IMR-90 (cell line): Measurements from ENCODE around the gene SEMA5A. TPM values are rescaled to one million over a fixed set of nuclear protein-coding genes. Genes with fewer than 3 reads are reported as not detected.

Source experiments
- ATAC-seq: fragments of 200-7000 bp; cut with Tn5 transposase; 2 replicates; pipeline ENCODE4 v1.9.1; 2020; ENCODE audit warnings: low read depth, mild to moderate bottlenecking, moderate library complexity
- BruUV-seq: library from RNA; stranded (reverse); fragments of 400-500 nt; replicated peaks from 2 replicates; lab custom pipeline; 2021; lab: Mats Ljungman, UMichigan
- CTCF ChIA-PET: fragments of 300-600 bp; formaldehyde crosslinking; extraction: SDS; loops from one replicate; lab custom pipeline; 2021; ENCODE audit warnings: antibody characterized with exemption; lab: Yijun Ruan, JAX
- POLR2A ChIA-PET: fragments of 300-600 bp; sonication (Branson Sonifier 250); formaldehyde crosslinking; loops from one replicate; lab custom pipeline; 2022; ENCODE audit warnings: antibody characterized with exemption; ENCODE audit not compliant: unreplicated experiment; lab: Charles Lee
- DNase-seq: peaks from one replicate; pipeline ENCODE4 v3.0.0; 2013
- H2AFZ ChIP-seq: replicated peaks from 2 replicates; pipeline ENCODE3; 2013; ENCODE audit warnings: low read length, mild to moderate bottlenecking; ENCODE audit not compliant: poor library complexity
- H2AK5ac ChIP-seq: 2 replicates; pipeline ENCODE4 v1.6.1; 2013; ENCODE audit warnings: low read depth, low read length, inconsistent platforms
- H2AK9ac ChIP-seq: replicated peaks from 2 replicates; pipeline ENCODE3; 2013; ENCODE audit warnings: mild to moderate bottlenecking, low read depth, low read length, moderate library complexity; ENCODE audit not compliant: poor library complexity
- H2BK120ac ChIP-seq: 2 replicates; pipeline ENCODE4 v1.6.1; 2013; ENCODE audit warnings: low read depth, low read length, inconsistent platforms
- H2BK15ac ChIP-seq: 3 replicates; pipeline ENCODE4 v1.6.1; 2013; ENCODE audit warnings: low read depth, low read length, inconsistent platforms
- H2BK20ac ChIP-seq: 2 replicates; pipeline ENCODE4 v1.6.1; 2013; ENCODE audit warnings: low read depth, mild to moderate bottlenecking, inconsistent platforms, low read length, moderate library complexity
- H2BK5ac ChIP-seq: 2 replicates; pipeline ENCODE4 v1.6.1; 2013; ENCODE audit warnings: mild to moderate bottlenecking, low read depth, low read length, inconsistent platforms; ENCODE audit not compliant: poor library complexity, severe bottlenecking
- H3K14ac ChIP-seq: replicated peaks from 2 replicates; pipeline ENCODE4 v1.6.1; 2013; ENCODE audit warnings: low read depth, low read length, inconsistent platforms
- H3K18ac ChIP-seq: 2 replicates; pipeline ENCODE4 v1.6.1; 2013; ENCODE audit warnings: low read depth, low read length, control low read depth
- H3K23ac ChIP-seq: 2 replicates; pipeline ENCODE4 v1.6.1; 2013; ENCODE audit warnings: low read depth, low read length, inconsistent platforms
- H3K27ac ChIP-seq: 2 replicates; pipeline ENCODE4 v1.5.1; 2013; ENCODE audit warnings: mild to moderate bottlenecking, control low read depth, low read length; ENCODE audit not compliant: insufficient read depth
- H3K27me3 ChIP-seq: 2 replicates; pipeline ENCODE4 v1.6.1; 2013; ENCODE audit warnings: low read length; ENCODE audit not compliant: control insufficient read depth, insufficient read depth
- H3K36me3 ChIP-seq: 2 replicates; pipeline ENCODE4 v1.6.1; 2013; ENCODE audit warnings: low read length, mixed read lengths; ENCODE audit not compliant: control insufficient read depth, insufficient read depth
- H3K4ac ChIP-seq: 2 replicates; pipeline ENCODE4 v1.6.1; 2013; ENCODE audit warnings: low read depth, low read length, inconsistent platforms
- H3K4me1 ChIP-seq: 2 replicates; pipeline ENCODE4 v1.6.1; 2013; ENCODE audit warnings: low read length, mixed read lengths; ENCODE audit not compliant: control insufficient read depth, insufficient read depth
- H3K4me2 ChIP-seq: 2 replicates; pipeline ENCODE4 v1.6.1; 2013; ENCODE audit warnings: low read depth, mild to moderate bottlenecking, control low read depth, low read length, moderate library complexity
- H3K4me3 ChIP-seq: 2 replicates; pipeline ENCODE4 v1.5.1; 2013; ENCODE audit warnings: low read depth, mild to moderate bottlenecking, control low read depth, low read length, moderate library complexity; ENCODE audit not compliant: insufficient read depth
- H3K56ac ChIP-seq: 2 replicates; pipeline ENCODE4 v1.6.1; 2013; ENCODE audit warnings: low read length, inconsistent platforms; ENCODE audit not compliant: insufficient read depth; ENCODE audit errors: extremely low read depth
- H3K79me1 ChIP-seq, 2 experiments: 2 replicates each; pipeline ENCODE4 v1.6.1; 2013; ENCODE audit warnings: low read length in 2 of 2, inconsistent platforms in 1 of 2, low read depth in 1 of 2
- H3K9ac ChIP-seq: 2 replicates; pipeline ENCODE4 v1.6.1; 2013; ENCODE audit warnings: low read depth, low read length, control low read depth
- H3K9me1 ChIP-seq: 2 replicates; pipeline ENCODE4 v1.6.1; 2013; ENCODE audit warnings: low read length, inconsistent platforms; ENCODE audit not compliant: insufficient read depth
- H3K9me3 ChIP-seq: 2 replicates; pipeline ENCODE4 v1.6.1; 2013; ENCODE audit warnings: low read length; ENCODE audit not compliant: control insufficient read depth, insufficient read depth
- H4K20me1 ChIP-seq: 2 replicates; pipeline ENCODE4 v1.6.1; 2013; ENCODE audit warnings: low read length, inconsistent platforms; ENCODE audit not compliant: insufficient read depth
- H4K5ac ChIP-seq: 2 replicates; pipeline ENCODE4 v1.6.1; 2013; ENCODE audit warnings: mild to moderate bottlenecking, low read depth, low read length, control low read depth
- H4K8ac ChIP-seq, 2 experiments: 2 replicates each; pipeline ENCODE4 v1.6.1; 2013; ENCODE audit warnings: low read depth in 2 of 2, low read length in 2 of 2, control low read depth in 1 of 2, inconsistent platforms in 1 of 2
- H4K91ac ChIP-seq: 2 replicates; pipeline ENCODE4 v1.6.1; 2013; ENCODE audit warnings: low read depth, low read length, inconsistent platforms; ENCODE audit not compliant: insufficient read depth
- BHLHE40 ChIP-seq: fragments of 150-350 bp; IDR thresholded peaks from 2 replicates; pipeline ENCODE4 v1.6.1; 2016; ENCODE audit warnings: mild to moderate bottlenecking, low read depth, low read length
- ELK1 ChIP-seq: fragments of 150-350 bp; IDR thresholded peaks from 2 replicates; pipeline ENCODE4 v1.6.1; 2016; ENCODE audit warnings: low read depth, mild to moderate bottlenecking, low read length, moderate library complexity, borderline replicate concordance
- FOS ChIP-seq: fragments of 150-350 bp; IDR thresholded peaks from 2 replicates; pipeline ENCODE4 v1.6.1; 2016; ENCODE audit warnings: low read depth, low read length
- MAZ ChIP-seq: IDR thresholded peaks from 2 replicates; pipeline ENCODE4 v1.6.1; 2012; ENCODE audit warnings: low read depth, mild to moderate bottlenecking, low read length, improper control_type of control experiment, moderate library complexity, borderline replicate concordance
- MXI1 ChIP-seq: IDR thresholded peaks from 2 replicates; pipeline ENCODE4 v1.6.1; 2012; ENCODE audit warnings: low read depth, mild to moderate bottlenecking, low read length, moderate library complexity, borderline replicate concordance
- NFE2L2 ChIP-seq: fragments of 150-350 bp; IDR thresholded peaks from 2 replicates; pipeline ENCODE4 v1.6.1; 2016; ENCODE audit warnings: low read depth, mild to moderate bottlenecking, low read length
- POLR2A ChIP-seq: IDR thresholded peaks from 2 replicates; pipeline ENCODE4 v1.6.1; 2012; ENCODE audit warnings: mild to moderate bottlenecking, low read depth, low read length
- RAD21 ChIP-seq: IDR thresholded peaks from 2 replicates; pipeline ENCODE4 v1.6.1; 2012; ENCODE audit warnings: low read length, improper control_type of control experiment
- RCOR1 ChIP-seq: IDR thresholded peaks from 2 replicates; pipeline ENCODE4 v1.6.1; 2012; ENCODE audit warnings: mild to moderate bottlenecking, low read length, improper control_type of control experiment; ENCODE audit not compliant: insufficient replicate concordance
- SMC3 ChIP-seq: fragments of 150-350 bp; IDR thresholded peaks from 2 replicates; pipeline ENCODE4 v1.6.1; 2016; ENCODE audit warnings: low read depth, mild to moderate bottlenecking, antibody characterized with exemption, low read length, moderate library complexity
- dilution Hi-C: fragments of 300-500 bp; cut with HindIII; formaldehyde crosslinking; loops from one replicate; pipeline ENCODE4 v1.14.3; 2018; ENCODE audit warnings: low sequenced_read_pairs; ENCODE audit not compliant: unreplicated experiment
- in situ Hi-C: fragments of 300-500 bp; cut with MboI; formaldehyde crosslinking; loops from 3 replicates; pipeline ENCODE4 v1.14.3; 2019; ENCODE audit warnings: low sequenced_read_pairs, inconsistent platforms, mixed read lengths
- intact Hi-C: fragments of 100-400 bp; cut with micrococcal nuclease; formaldehyde crosslinking; loops from 2 replicates; pipeline ENCODE4 v1.10.0; 2022
- polyA plus RNA-seq, 3 experiments: library from polyadenylated mRNA; depleted of rRNA; stranded (reverse); fragments of >200 nt; gene quantifications; 2 replicates each; pipeline ENCODE4 v1.2.3, GENCODE V29; 2012; ENCODE audit warnings: low replicate concordance in 1 of 3
- total RNA-seq: library from RNA; depleted of rRNA; stranded (reverse); fragments of >200 nt; gene quantifications from 2 replicates; pipeline ENCODE4 v1.2.3, GENCODE V29; 2012
- TF ChIP-seq, protein P1 (sequence below): conservative IDR thresholded peaks from 2 replicates; pipeline ENCODE4 v1.5.1; 2012; ENCODE audit warnings: mild to moderate bottlenecking, low read depth, low read length, improper control_type of control experiment

The SEMA5A gene
- total and polyA plus RNA-seq, 2 of the 4 experiments (the other 2 are of a cell fraction): 8.2 to 9.9 TPM

DNA sequence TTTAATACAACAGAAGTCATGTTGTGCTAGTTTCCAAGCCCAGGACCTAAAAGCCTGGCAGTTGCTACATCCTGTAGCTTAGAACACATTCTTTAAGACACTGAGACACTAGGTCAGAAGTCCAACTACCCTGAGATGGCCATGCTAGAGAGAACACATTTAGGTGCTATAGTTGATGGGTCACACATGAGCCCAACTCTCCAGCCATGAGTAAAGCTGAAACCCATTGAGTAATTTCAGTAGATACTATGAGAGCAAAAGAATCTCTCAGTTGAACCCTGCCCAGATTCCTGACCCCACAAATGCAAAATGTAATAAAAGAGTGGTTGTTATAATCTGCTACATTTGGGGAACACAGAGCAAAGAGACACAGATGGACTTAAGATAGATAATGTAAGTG lies 164.4 kb downstream of the SEMA5A start:
- Histone ChIP-seq H3K9ac (no peak overlapping the region), H3K9me1 (peaks cover 13% of the 10 kb centered on the region), H3K18ac (no peak overlapping the region), H3K27me3 (no peaks in the 10 kb centered on the region), H2AK9ac (no peak overlapping the region), H2BK5ac (no peak overlapping the region), H4K20me1 (peaks cover 2% of the 10 kb centered on the region; the same call in 1 of the 2 replicates), H4K5ac (no peak overlapping the region), H3K23ac (no peak overlapping the region), H2BK120ac (no peak overlapping the region), H3K79me1 (peaks cover 15 to 40% of the 10 kb centered on the region in 2 experiments; a peak in 3 of 4 replicates), H3K14ac (no peak overlapping the region), H3K4me3 (no peak overlapping the region), H2AFZ (no peak overlapping the region), H2BK15ac (no peak overlapping the region), H3K4ac (no peak overlapping the region), H3K27ac (no peak overlapping the region), H4K8ac (no peak overlapping the region), H3K56ac (no peak overlapping the region), H3K36me3 (no peaks in the 10 kb centered on the region), H3K4me2 (no peak overlapping the region), H3K9me3 (no peaks in the 10 kb centered on the region), H2AK5ac (no peak overlapping the region), H3K4me1 (peaks cover 2% of the 10 kb centered on the region; the same call in 1 of the 2 replicates), H4K91ac (no peak overlapping the region), H2BK20ac (no peak overlapping the region)
- BruUV-seq: no TSS peak
- dilution Hi-C loops: no loop called here
- TF ChIP-seq RCOR1 (no peak), MAZ (no peak), FOS (no peak), ELK1 (no peak), MXI1 (no peak), RAD21 (no peak), BHLHE40 (no peak), NFE2L2 (no peak), SMC3 (no peak), POLR2A (no peak)
- TF ChIP-seq, protein P1, sequence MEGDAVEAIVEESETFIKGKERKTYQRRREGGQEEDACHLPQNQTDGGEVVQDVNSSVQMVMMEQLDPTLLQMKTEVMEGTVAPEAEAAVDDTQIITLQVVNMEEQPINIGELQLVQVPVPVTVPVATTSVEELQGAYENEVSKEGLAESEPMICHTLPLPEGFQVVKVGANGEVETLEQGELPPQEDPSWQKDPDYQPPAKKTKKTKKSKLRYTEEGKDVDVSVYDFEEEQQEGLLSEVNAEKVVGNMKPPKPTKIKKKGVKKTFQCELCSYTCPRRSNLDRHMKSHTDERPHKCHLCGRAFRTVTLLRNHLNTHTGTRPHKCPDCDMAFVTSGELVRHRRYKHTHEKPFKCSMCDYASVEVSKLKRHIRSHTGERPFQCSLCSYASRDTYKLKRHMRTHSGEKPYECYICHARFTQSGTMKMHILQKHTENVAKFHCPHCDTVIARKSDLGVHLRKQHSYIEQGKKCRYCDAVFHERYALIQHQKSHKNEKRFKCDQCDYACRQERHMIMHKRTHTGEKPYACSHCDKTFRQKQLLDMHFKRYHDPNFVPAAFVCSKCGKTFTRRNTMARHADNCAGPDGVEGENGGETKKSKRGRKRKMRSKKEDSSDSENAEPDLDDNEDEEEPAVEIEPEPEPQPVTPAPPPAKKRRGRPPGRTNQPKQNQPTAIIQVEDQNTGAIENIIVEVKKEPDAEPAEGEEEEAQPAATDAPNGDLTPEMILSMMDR: no peak
- CTCF ChIA-PET: no interaction called here
- DNase-seq (no peak), ATAC-seq (no peak)
- intact Hi-C loops: no loop called here
- POLR2A ChIA-PET: no interaction called here
- in situ Hi-C loops: no loop called here
